Lung (tissue), 12 donors: ENCODE results near the gene HEG1. TPM values are rescaled to one million over a fixed set of nuclear protein-coding genes. Genes with fewer than 3 reads are reported as not detected.

Experiments used
- ATAC-seq: fragments of 200-7000 bp; cut with Tn5 transposase; one replicate; pipeline ENCODE4 v1.9.1; 2020; ENCODE audit warnings: moderate number of reproducible peaks; ENCODE audit not compliant: insufficient read depth, low FRiP score
- DNase-seq, 3 donors: peaks; one replicate each; pipeline ENCODE4 v3.0.0-alpha.2; 2013 to 2017
- H3K27ac ChIP-seq, 2 donors: one replicate each; pipeline ENCODE4 v1.5.1; 2013; ENCODE audit warnings: mild to moderate bottlenecking in 2 of 2, moderate library complexity in 2 of 2, control low read depth in 1 of 2, inconsistent platforms in 1 of 2, low read depth in 1 of 2, low read length in 1 of 2
- H3K27me3 ChIP-seq, 3 donors: one replicate each; pipeline ENCODE4 v1.5.1; 2013; ENCODE audit warnings: low read length in 2 of 3; ENCODE audit not compliant: control insufficient read depth in 3 of 3, insufficient read depth in 3 of 3
- H3K36me3 ChIP-seq, 4 donors: one replicate each; pipeline ENCODE4 v1.5.1; 2013; ENCODE audit warnings: low read length in 4 of 4, mild to moderate bottlenecking in 1 of 4, moderate library complexity in 1 of 4; ENCODE audit not compliant: control insufficient read depth in 4 of 4, insufficient read depth in 4 of 4
- H3K4me1 ChIP-seq, 5 donors: one replicate each; pipeline ENCODE4 v1.5.1; 2013; ENCODE audit warnings: low read length in 5 of 5, mild to moderate bottlenecking in 2 of 5, moderate library complexity in 1 of 5; ENCODE audit not compliant: control insufficient read depth in 5 of 5, insufficient read depth in 5 of 5
- H3K4me3 ChIP-seq: one replicate; pipeline ENCODE4 v1.5.1; 2013; ENCODE audit warnings: mild to moderate bottlenecking, control low read depth, moderate library complexity
- H3K9ac ChIP-seq, 2 donors: one replicate each; pipeline ENCODE4 v1.5.1; 2013; ENCODE audit warnings: low read length in 2 of 2, control low read depth in 1 of 2; ENCODE audit not compliant: insufficient read depth in 1 of 2
- H3K9me3 ChIP-seq, 4 donors: one replicate each; pipeline ENCODE4 v1.5.1; 2013; ENCODE audit warnings: low read length in 3 of 4, mild to moderate bottlenecking in 1 of 4, moderate library complexity in 1 of 4; ENCODE audit not compliant: control insufficient read depth in 4 of 4, insufficient read depth in 3 of 4
- CTCF ChIP-seq: IDR thresholded peaks from 2 replicates; pipeline ENCODE4 v1.5.1; 2012; ENCODE audit warnings: mild to moderate bottlenecking; ENCODE audit errors: control extremely low read depth, extremely low read depth
- WGBS, 2 donors: extraction: QIAGEN DNeasy Blood & Tissue Kit; methylation state at CpG; one replicate each; pipeline ENCODE4 v1.1.7; 2013; 5-methylcytosine and 5-hydroxymethylcytosine counted together
- polyA plus RNA-seq, 2 donors: library from polyadenylated mRNA; stranded (reverse); fragments of 200-250 nt; gene quantifications; one replicate each; pipeline ENCODE4 v1.2.1, GENCODE V29; 2013
- total RNA-seq, 2 donors: library from RNA; depleted of rRNA in 1 of 2; stranded (reverse); fragments of >200 nt in 1 of 2; gene quantifications; one replicate each; pipeline ENCODE4 v1.2.1, GENCODE V29; 2014 to 2021
- donor health status: control.
- donor health status: control.
- donor health status: Bipolar disorder and iron deficiency.
- donor health status: healthy.
- donor health status: DM: yes; HTN: yes; CAD: no.

The HEG1 gene
- total and polyA plus RNA-seq, 4 donors = 18.0 to 115 (median 65.7) TPM

DNA sequence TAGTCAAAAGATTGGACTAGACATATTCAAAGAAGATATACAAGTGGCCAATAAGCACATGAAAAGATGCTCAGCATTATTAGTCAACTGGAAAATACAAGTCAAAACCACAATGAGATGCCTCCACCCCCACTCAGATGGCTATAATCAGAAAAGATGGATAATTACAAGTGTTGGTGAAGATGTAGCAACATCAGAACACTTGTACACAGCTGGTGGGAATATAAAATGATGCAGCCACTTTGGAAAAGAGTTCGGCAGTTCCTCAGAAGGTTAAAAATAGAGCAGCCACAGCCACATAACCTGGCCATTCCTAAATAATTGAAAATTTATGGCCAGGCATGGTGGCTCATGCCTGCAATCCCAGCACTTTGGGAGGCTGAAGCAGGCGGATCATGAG is 38.4 kb downstream of the HEG1 start:
- Histone ChIP-seq H3K4me1 (peaks cover 0 to 12% (median 0%) of the 10 kb centered on the region in 5 donors), H3K9ac (no peak overlapping the region), H3K36me3 (peaks cover 38 to 48% (median 42%) of the 10 kb centered on the region in 4 donors), H3K27me3 (no peaks in the 10 kb centered on the region), H3K9me3 (peaks cover 0 to 1% (median 0%) of the 10 kb centered on the region in 4 donors), H3K27ac (no peak overlapping the region), H3K4me3 (no peak overlapping the region)
- ATAC-seq (no peak), DNase-seq (no peak)
- WGBS, 2 donors = 94 to 96% methylated on average over 2 of the region's 2 CpGs
- TF ChIP-seq CTCF = no peak

GRCh38 chr3:125014570-125015179 is 41.1 kb downstream of the HEG1 start:
- H3K4me3 ChIP-seq = no peak overlapping the region
- DNase-seq = no peak
- H3K9ac ChIP-seq = no peak overlapping the region
- peaks cover 0 to 3% (median 0%) of the 10 kb centered on the region in 5 donors for H3K4me1 ChIP-seq
- no peak for ATAC-seq
- peaks cover 44 to 60% (median 54%) of the 10 kb centered on the region in 4 donors for H3K36me3 ChIP-seq
- H3K9me3 ChIP-seq = peaks cover 0 to 1% (median 0%) of the 10 kb centered on the region in 4 donors
- no peaks in the 10 kb centered on the region for H3K27me3 ChIP-seq
- no peak for TF ChIP-seq CTCF
- H3K27ac ChIP-seq = peak overlapping the region in 1 of 2 donors; percentile 1
- 90% methylated on average over 19 of the region's 19 CpGs for WGBS, 2 donors

- no peak for TF ChIP-seq CTCF
- DNase-seq = no peak
- H3K9me3 ChIP-seq = peaks cover 0 to 1% (median 0%) of the 10 kb centered on the region in 4 donors
- WGBS, 2 donors = 91 to 93% methylated on average over 1 of the region's 1 CpG
- peaks cover 36 to 55% (median 47%) of the 10 kb centered on the region in 4 donors for H3K36me3 ChIP-seq
- no peak overlapping the region for H3K4me3 ChIP-seq
- no peaks in the 10 kb centered on the region for H3K27me3 ChIP-seq
- no peak for ATAC-seq
- H3K9ac ChIP-seq = no peak overlapping the region
- H3K27ac ChIP-seq = no peak overlapping the region
- no peaks in the 10 kb centered on the region for H3K4me1 ChIP-seq
Measured at GRCh38 chr3:125013095-125013494, 42.7 kb downstream of the HEG1 start.
